ENCODE results near the gene POLL.

Gene POLL

DNA sequence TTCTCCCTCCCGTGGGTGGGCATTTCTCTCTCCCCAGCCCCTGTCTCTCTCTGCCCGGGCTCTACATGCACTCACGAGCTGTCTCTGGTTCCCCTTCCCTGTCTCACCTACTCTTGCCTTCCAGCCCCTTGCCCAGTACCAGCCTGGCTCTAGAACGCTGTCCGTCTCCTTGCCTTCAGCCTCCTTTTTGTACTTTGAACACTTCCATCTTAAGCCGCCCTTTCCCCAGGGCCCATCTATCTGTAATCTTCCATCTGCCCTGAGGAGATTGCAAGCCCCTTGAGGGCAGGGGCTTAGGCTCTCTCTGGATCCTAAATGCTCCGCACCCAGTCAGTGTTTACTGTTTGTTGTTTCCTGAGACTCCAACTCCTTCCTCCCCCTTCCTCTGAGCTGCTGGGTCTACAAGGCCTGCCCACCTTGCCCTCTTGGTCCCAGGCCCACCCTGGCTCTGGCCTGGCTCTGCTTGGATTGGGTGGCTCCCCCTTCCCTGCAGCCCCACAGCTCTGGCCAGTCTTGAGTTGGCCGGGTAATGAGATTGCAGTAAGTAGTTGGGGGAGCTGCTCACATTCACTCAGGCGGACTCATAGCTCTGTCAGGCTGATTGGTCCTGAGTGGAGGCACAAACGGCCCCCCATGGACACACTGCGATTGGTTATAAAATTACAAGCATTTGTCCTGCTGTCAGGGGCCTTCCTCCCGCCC is 28.3 kb downstream of the POLL start:
- DNase-seq = no peak

- DNase-seq = no peak
These were observed 29.1 kb downstream of the POLL start for GRCh38 chr10:101558671-101559595.

DNA sequence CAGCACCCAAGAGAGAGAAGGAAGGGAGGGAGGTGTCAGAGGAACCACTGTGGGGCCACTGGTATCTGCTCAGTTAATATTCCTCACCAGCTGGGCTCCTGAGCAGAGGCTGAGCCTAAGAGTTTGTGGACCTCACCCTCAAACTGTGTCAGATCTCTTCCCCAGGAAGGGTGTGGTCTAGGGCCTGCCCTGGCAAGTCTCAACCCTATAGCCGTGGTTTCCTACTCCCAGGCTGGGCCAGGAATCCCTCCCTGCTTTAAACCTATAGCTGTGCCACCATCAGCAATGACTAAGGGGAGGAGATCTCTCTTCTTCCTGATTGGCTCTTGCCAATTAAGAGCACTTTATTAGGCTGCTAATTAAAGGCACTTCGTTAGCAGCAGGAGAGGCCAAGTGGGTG is 29.9 kb downstream of the POLL start:
- no peak for DNase-seq

DNA sequence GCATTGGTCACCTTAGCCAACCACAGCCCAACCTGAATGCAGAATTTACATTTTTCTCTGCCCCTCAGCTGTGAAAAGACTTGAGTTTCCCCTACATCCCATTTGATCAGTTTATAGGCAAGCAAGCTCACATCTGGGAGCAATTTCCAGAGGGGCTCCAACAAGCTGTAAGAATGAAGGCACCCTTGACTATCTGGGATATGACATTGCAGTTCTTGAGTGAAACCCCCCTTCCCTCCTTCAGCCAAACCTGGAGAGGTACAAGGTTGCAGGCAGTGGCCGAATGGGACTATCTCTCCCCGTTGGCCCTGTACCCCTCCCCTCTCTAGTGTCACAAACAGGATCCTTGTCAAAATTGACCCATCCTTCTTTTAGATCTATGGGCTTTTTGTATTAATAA is 30.5 kb downstream of the POLL start:
- no peak for DNase-seq

DNA sequence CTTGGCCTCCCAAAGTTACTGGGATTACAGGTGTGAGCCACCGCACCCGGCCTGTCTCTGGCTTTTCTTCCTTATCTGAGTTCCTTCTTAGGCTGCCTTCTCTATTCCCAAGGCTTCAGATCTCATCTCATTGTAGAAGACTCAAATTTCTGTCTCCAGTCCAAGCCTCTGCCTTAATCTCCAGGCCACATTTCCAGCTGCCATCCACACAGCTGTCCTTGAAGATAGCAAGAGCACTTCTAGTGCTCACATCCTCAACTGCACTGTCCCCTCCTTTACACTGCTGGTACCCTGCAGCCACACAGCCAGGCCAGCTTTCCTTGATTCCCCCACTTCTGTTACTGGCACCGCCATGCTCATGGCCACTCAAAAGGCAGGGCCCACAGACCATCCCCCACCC is 35.6 kb downstream of the POLL start:
- no peak for DNase-seq

DNA sequence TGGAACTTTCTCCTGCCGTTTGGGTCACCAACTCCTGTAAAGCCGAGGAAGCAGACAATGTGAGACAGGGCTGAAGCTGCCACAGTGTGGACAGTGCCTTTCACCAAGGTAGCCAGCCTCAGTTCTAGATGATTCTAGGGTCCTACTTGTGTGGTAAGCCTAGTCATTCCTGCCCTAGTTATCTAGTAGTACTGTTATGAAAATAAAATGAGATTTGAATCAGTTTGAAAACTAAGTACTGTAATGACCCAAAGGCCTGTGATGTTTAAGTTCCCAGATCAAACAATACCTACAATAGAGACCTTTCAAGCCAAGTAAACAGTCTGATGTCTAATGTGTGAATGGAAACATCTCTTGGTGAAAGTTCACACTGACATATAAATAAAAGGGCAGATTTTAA is 37.1 kb downstream of the POLL start:
- DNase-seq = no peak

- no peak for DNase-seq
These were observed 42.2 kb downstream of the POLL start for GRCh38 chr10:101545898-101546297.

GRCh38 chr10:101538446-101538845 is 49.6 kb downstream of the POLL start:
- DNase-seq = no peak

DNA sequence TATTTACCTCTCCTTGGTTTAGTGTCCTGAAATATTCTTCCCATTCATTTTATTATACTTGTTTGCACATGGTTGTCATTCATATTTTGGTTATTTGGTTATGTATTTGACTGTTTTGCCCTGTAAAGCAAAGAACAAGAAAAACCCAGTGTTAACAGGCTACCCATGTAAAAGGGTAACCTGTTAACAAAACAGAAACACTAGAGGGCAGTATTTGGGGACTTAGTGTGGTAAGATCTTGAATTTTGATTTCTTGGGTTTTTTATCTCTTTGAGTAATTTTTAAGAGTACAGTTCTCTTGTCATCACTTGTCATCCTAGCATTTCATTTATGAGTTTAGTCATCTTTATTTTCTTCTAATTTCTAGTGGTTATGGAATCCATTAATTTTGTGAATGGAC is 51.3 kb downstream of the POLL start:
- peak; percentile 13 for DNase-seq

GRCh38 chr10:101535949-101536348 is 52.1 kb downstream of the POLL start:
- no peak for DNase-seq

DNA sequence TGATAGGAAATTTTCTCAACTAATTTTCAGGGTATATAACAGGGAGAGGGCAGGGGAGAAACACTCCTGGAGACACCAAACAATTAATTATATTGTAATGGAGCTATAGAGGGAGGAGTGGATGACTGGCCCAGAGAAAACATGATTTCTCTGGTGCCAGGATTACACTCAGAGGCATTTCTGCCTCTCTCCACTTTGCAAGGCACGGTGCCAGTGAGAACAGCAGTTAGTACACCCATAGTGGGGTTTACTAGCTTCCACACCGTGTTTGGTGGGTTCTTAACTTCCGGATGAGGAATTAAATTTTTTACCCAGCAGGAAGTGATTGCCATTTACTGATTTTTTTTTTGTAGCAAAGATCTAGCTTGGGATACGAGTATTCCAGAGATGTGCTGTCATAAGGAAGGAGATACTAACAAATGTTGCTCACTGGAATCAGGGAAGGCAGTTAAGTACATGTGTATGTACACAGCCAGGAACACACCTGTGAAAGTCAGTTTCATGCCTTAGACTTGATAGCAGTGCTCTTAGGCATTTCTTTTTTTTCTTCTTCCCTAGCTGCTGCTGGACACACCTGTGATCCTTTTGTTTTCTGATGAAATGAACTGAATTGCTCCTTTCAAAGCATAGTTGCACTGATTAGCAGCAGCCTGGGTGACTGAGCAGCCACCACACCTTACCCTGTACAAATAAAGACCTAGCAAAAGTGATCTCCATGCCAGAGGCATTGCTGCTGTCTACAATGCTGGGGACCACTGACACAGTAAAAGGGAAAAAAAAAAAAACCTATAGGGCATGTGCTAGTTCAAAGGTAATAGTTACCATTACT is 58.1 kb downstream of the POLL start:
- DNase-seq = no peak

DNA sequence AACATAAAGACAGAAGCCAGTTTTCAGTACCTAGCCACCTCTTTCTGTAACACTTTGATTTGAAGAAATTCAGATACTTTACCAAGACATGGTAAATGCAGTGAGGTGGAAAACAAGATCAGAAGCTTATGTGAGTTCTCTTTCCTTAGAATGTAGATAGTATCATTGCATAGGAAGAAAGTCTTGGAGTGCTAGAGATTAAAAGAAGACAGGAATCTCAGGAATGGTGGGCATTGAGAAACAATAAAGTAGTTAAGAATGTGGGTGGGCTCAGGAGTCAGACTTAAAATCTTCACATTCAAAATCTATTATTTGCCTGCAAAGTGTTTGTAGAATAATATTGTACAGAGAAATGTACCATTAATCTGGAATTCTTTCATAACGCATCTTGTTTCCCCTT is 58.9 kb downstream of the POLL start:
- DNase-seq = no peak
